ENCODE data around the gene GNB1. TPM values are rescaled to one million over a fixed set of nuclear protein-coding genes. Genes with fewer than 3 reads are reported as not detected.

Gene GNB1
- total RNA-seq, 2 donors from 2014 or later = 69.9 to 91.6 TPM

DNA sequence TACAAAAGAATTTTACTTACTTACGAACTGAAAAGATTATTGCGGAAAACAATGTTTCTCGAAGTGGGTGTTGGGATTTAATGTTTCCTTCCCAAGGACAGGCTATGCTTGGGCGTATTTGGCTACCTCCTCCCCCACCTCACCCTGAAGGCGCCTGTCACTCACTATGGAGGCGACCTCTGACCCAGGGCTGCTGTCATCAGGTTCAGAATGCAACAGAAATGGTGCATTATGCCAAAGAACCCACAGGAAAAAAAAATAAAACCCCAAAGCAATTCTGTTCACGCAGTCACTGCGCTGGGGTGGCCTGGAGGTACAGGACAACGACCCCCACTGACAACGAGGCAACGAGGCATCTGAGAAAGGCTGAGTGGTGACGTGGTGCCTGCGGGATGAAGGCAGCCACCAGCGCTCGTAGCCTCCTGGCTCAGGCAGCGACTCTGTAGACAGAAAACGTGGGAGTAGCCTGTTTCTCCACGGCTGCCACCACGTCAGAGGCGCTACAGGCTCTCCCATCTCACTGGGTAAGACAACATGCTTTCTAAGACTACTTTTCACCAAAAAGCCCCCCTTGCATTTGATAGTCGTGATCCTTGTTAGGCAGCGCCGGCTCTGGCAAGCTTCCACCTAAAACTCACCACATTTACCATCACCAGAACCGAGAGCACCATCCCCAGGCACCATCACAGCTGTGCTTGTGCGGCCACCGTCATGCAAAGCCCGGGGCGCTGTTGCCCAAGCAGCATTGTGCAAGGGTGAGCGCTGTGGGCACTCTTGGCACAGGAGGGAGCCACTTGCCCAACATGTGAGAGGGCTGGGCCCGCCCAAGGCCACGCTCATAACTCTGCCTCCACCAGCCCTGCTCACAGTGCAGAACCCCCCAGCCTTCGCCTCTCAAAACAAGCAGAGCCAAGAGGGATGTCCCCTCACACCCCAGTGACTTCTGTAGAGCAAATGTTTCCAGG is 126.9 kb downstream of the GNB1 start:
- Histone ChIP-seq H3K9me3 (no peaks in the 10 kb centered on the region), H3K4me1 (peaks cover 0 to 10% of the 10 kb centered on the region in 2 donors), H3K27me3 (no peaks in the 10 kb centered on the region), H3K27ac (no peak overlapping the region), H3K36me3 (peaks cover 64% of the 10 kb centered on the region), H3K4me3 (no peak overlapping the region)
- TF ChIP-seq, protein P1, sequence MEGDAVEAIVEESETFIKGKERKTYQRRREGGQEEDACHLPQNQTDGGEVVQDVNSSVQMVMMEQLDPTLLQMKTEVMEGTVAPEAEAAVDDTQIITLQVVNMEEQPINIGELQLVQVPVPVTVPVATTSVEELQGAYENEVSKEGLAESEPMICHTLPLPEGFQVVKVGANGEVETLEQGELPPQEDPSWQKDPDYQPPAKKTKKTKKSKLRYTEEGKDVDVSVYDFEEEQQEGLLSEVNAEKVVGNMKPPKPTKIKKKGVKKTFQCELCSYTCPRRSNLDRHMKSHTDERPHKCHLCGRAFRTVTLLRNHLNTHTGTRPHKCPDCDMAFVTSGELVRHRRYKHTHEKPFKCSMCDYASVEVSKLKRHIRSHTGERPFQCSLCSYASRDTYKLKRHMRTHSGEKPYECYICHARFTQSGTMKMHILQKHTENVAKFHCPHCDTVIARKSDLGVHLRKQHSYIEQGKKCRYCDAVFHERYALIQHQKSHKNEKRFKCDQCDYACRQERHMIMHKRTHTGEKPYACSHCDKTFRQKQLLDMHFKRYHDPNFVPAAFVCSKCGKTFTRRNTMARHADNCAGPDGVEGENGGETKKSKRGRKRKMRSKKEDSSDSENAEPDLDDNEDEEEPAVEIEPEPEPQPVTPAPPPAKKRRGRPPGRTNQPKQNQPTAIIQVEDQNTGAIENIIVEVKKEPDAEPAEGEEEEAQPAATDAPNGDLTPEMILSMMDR (IDR thresholded peaks at IDR 0.05) = peak in 1 of 2 donors; percentile 16
- DNase-seq (ENCODE audit: low spot score) = peak; percentile 78

DNA sequence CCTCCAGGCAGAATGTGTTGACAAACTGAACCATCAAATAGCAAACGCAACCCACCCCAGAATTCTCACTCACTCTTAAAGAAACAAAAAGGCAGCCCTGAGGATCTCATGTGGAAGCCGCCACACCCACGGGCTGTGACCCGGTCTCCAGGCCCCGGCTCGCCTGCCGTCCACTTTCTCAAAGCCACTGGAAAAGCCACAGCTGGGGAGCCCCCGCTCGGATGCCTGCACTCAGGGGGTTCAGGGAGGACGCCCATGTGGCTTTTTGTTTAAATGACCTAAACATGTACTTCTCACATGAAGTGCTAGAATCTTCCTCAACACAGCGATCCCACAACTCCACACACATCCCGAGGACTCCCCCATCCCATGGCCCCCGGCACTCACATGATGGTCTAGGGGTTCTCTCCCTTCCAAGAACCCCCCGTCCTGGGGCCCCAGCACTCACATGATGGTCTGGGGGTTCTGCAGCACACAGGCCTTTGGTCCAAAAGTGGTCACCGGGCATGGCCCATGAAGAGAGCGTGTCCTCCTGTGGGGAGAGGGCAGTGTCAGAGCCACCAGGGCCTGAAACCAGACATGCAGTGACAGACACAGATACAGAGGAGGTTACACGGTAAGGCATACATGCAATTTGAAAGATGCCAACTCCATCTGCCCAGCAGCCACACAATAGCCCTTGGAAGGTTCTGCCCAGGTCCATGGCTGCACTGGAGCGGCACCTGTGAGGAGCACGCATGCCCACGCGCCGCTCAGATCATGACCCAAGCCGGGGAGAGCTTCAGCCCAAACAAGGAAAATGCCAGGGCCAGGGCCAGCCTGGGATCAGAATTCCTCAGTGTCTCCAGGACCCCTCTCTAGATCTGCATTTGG is 129.1 kb downstream of the GNB1 start:
- Histone ChIP-seq H3K27ac (no peak overlapping the region), H3K27me3 (no peaks in the 10 kb centered on the region), H3K9me3 (no peaks in the 10 kb centered on the region), H3K36me3 (peaks cover 76% of the 10 kb centered on the region), H3K4me1 (peaks cover 0 to 20% of the 10 kb centered on the region in 2 donors), H3K4me3 (no peak overlapping the region)
- TF ChIP-seq, protein P1 (IDR thresholded peaks at IDR 0.05) = no peak
- no peak for DNase-seq (ENCODE audit: low spot score)

GRCh38 chr1:1760715-1761114 is 130.2 kb downstream of the GNB1 start:
- no peak for DNase-seq (ENCODE audit: low spot score)

GRCh38 chr1:1760345-1760650 is 130.6 kb downstream of the GNB1 start:
- TF ChIP-seq, protein P1 (IDR thresholded peaks at IDR 0.05) = no peak
- no peak for DNase-seq (ENCODE audit: low spot score)
- H3K4me1 ChIP-seq = peaks cover 0 to 20% of the 10 kb centered on the region in 2 donors
- peaks cover 89% of the 10 kb centered on the region for H3K36me3 ChIP-seq
- no peaks in the 10 kb centered on the region for H3K9me3 ChIP-seq
- no peak overlapping the region for H3K4me3 ChIP-seq
- no peak overlapping the region for H3K27ac ChIP-seq
- H3K27me3 ChIP-seq = no peaks in the 10 kb centered on the region

More at GRCh38 chr1:1760715-1761114, 130.2 kb downstream of the GNB1 start:
- Histone ChIP-seq H3K4me1 (peaks cover 0 to 20% of the 10 kb centered on the region in 2 donors), H3K27ac (no peak overlapping the region), H3K9me3 (no peaks in the 10 kb centered on the region), H3K27me3 (no peaks in the 10 kb centered on the region), H3K4me3 (no peak overlapping the region), H3K36me3 (peaks cover 87% of the 10 kb centered on the region)
- TF ChIP-seq, protein P1 (IDR thresholded peaks at IDR 0.05) = no peak

- no peak overlapping the region for H3K27ac ChIP-seq
- TF ChIP-seq, protein P1 (IDR thresholded peaks at IDR 0.05) = no peak
These were observed 131.2 kb downstream of the GNB1 start for GRCh38 chr1:1759456-1760344.

More at GRCh38 chr1:1759456-1760344, 131.2 kb downstream of the GNB1 start:
- Histone ChIP-seq H3K9me3 (no peaks in the 10 kb centered on the region), H3K27me3 (no peaks in the 10 kb centered on the region), H3K4me1 (peaks cover 0 to 20% of the 10 kb centered on the region in 2 donors), H3K4me3 (no peak overlapping the region), H3K36me3 (peaks cover 89% of the 10 kb centered on the region)
- no peak for DNase-seq (ENCODE audit: low spot score)
